Measurements from ENCODE around the gene BAD. TPM values are rescaled to one million over a fixed set of nuclear protein-coding genes. Genes with fewer than 3 reads are reported as not detected.

BAD gene
- total and polyA plus RNA-seq, 2 of the 13 experiments (the other 11 are each of a cell fraction or from before 2014, with no cell fraction given): 17.9 to 28.5 TPM

- H3K4me2 ChIP-seq (ENCODE audit: low read depth, low read length): peak overlapping the region; percentile 100
- intact Hi-C loops (cut with micrococcal nuclease; ENCODE audit: unreplicated experiment): loop anchor here (5.0 kb wide), 1 partner anchor 54 kb away; the partner anchor contains the start of gene CATSPERZ
- FAIRE-seq: no peak
- ATAC-seq: peak; percentile 7
- no peaks in the 10 kb centered on the region for H3K9me3 ChIP-seq (ENCODE audit: low read length)
- no peak for DNase-seq (ENCODE audit: low spot score)
- peak overlapping the region; percentile 67 to 89 (median 84) for H3K4me3 ChIP-seq (replicated peaks in 1 of 3; ENCODE audit: insufficient read depth in 1 of 3, low read depth in 2 of 3, low read length in 3 of 3)
- in situ Hi-C loops (cut with HindIII; ENCODE audit: extremely low pct_ligation_motif_present, low pct_unique_long_range_greater_than_20kb): no loop called here
- H3K79me2 ChIP-seq (ENCODE audit: insufficient read depth, low read length): peaks cover 26% of the 10 kb centered on the region
- peak overlapping the region; percentile 83 for H3K27ac ChIP-seq (ENCODE audit: extremely low read length, insufficient read depth, low read length)
- H2AFZ ChIP-seq (ENCODE audit: low read length): no peak overlapping the region
- H4K20me1 ChIP-seq (ENCODE audit: insufficient read depth, low read length): no peaks in the 10 kb centered on the region
- WGBS (ENCODE audit: low lambda C conversion rate): 17% methylated on average over 21 of the region's 31 CpGs
- peaks cover 0 to 11% of the 10 kb centered on the region in 2 experiments; a peak in 2 of 5 replicates for H3K36me3 ChIP-seq (replicated peaks in 1 of 2; ENCODE audit: control insufficient read depth in 1 of 2, insufficient read depth in 2 of 2, low read length in 2 of 2)
- no TSS peak for BruUV-seq (replicated peaks)
- POLR2A ChIA-PET: interaction anchor here (1.9 to 8.3 kb wide), 3 partner anchors 10 to 63 kb away, joined by 7 to 113 read pairs (median 31); no protein-coding TSS in a partner anchor
- no peaks in the 10 kb centered on the region; a peak in 1 of 5 replicates for H3K27me3 ChIP-seq (ENCODE audit: control insufficient read depth in 1 of 2, insufficient read depth in 2 of 2, low read length in 2 of 2)
- peaks cover 70% of the 10 kb centered on the region for H3K4me1 ChIP-seq (ENCODE audit: insufficient read depth, low read length)
- peak overlapping the region; percentile 81 for H3K9ac ChIP-seq (ENCODE audit: insufficient read depth, low read depth, low read length)
- CTCF ChIA-PET (ENCODE audit: low intra/inter-chr PET ratio, low total read pairs): no interaction called here
- no peak for TF ChIP-seq KIAA2018 (CRISPR knock-in tag; IDR thresholded peaks at IDR 0.05; ENCODE audit: borderline replicate concordance)
- no peak for TF ChIP-seq TRIM24 (CRISPR knock-in tag; IDR thresholded peaks at IDR 0.05)
- no peak for TF ChIP-seq ONECUT2 (CRISPR knock-in tag; IDR thresholded peaks at IDR 0.05)
- TF ChIP-seq ZFP82 (CRISPR knock-in tag; IDR thresholded peaks at IDR 0.05; ENCODE audit: borderline replicate concordance): no peak
- TF ChIP-seq ZNF263 (CRISPR knock-in tag; IDR thresholded peaks at IDR 0.05): 0 out of 2 replicates have a peak, but pooled peaks have one; percentile 20
- TF ChIP-seq ZBTB7A (CRISPR knock-in tag; IDR thresholded peaks at IDR 0.05): no peak
- TF ChIP-seq BCL6 (CRISPR knock-in tag; IDR thresholded peaks at IDR 0.05): no peak
- TF ChIP-seq JUN (CRISPR knock-in tag; IDR thresholded peaks at IDR 0.05): no peak
- no peak for TF ChIP-seq ZMAT3 (CRISPR knock-in tag; conservative IDR thresholded peaks at IDR 0.05)
- no peak for TF ChIP-seq ZBTB25 (CRISPR knock-in tag; IDR thresholded peaks at IDR 0.05)
- TF ChIP-seq GLMP (CRISPR knock-in tag; IDR thresholded peaks at IDR 0.05; ENCODE audit: borderline replicate concordance): no peak
- no peak for TF ChIP-seq ZNF20 (CRISPR knock-in tag; IDR thresholded peaks at IDR 0.05)
- TF ChIP-seq TBX3 (IDR thresholded peaks at IDR 0.05; ENCODE audit: borderline replicate concordance): no peak
- no peak for TF ChIP-seq ZMYM4 (CRISPR knock-in tag; IDR thresholded peaks at IDR 0.05)
These were observed 36.5 kb downstream of the BAD start for GRCh38 chr11:64247729-64248531.
